Measurements from ENCODE around the gene GNB4. TPM values are rescaled to one million over a fixed set of nuclear protein-coding genes. Genes with fewer than 3 reads are reported as not detected.

Gene GNB4
- total and polyA plus RNA-seq, 2 of the 8 experiments (the other 6 are each of a cell fraction or from before 2014, with no cell fraction given), result 13.4 to 29.2 TPM

DNA sequence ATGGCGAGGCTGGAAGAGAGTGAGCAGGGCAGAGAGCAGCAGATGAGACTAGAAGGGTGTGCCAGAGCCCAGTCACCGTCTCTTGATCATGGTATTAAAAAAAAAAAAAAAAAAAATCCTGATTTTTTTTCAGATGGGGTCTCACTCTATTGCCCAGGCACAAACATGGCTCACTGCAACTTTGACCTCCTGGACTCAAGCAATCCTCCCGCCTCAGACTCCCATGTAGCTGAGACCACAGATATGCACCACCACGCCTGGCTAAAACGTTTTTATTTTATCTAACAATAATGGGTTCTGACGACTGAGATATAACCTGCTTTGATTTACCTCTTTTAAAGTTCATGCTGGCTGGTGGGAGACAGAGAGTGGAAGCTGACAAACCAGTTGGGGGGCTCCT is 4.0 kb downstream of the GNB4 start:
- H4K5ac ChIP-seq (ENCODE audit: insufficient read length, low read depth, low read length), result no peak overlapping the region
- H4K8ac ChIP-seq (ENCODE audit: extremely low read depth, insufficient read depth, low read length), result no peak overlapping the region
- no peak overlapping the region for H2AFZ ChIP-seq (ENCODE audit: low read length)
- H3K27ac ChIP-seq (ENCODE audit: low read depth, low read length), result no peak overlapping the region
- no peak overlapping the region for H3K23ac ChIP-seq (ENCODE audit: insufficient read length)
- peaks cover 0 to 10% (median 0%) of the 10 kb centered on the region in 4 experiments; a peak in 2 of 7 replicates for H3K27me3 ChIP-seq (replicated peaks in 1 of 4; ENCODE audit: control insufficient read depth in 3 of 4, extremely low read depth in 1 of 4, insufficient read depth in 3 of 4, low read length in 3 of 4)
- POLR2A ChIA-PET (ENCODE audit: partially characterized antibody), result no interaction called here
- no peak overlapping the region for H2BK5ac ChIP-seq (ENCODE audit: low read depth, low read length)
- H2BK120ac ChIP-seq (replicated peaks; ENCODE audit: low read depth, low read length), result no peak overlapping the region
- H2AK5ac ChIP-seq (ENCODE audit: low read depth, low read length), result no peak overlapping the region
- CTCF ChIA-PET (ENCODE audit: partially characterized antibody), result interaction anchor here (0.6 to 2.3 kb wide), 15 partner anchors 12 to 372 kb away, joined by 3 to 14 read pairs (median 4); partner anchors contain the start of gene ACTL6A
- H3K4ac ChIP-seq (replicated peaks; ENCODE audit: insufficient read length, low read depth, low read length), result no peak overlapping the region
- no peak overlapping the region for H2BK15ac ChIP-seq (ENCODE audit: low read length)
- no peak overlapping the region for H3K56ac ChIP-seq (replicated peaks; ENCODE audit: insufficient read length, low read depth, low read length)
- 0 out of 4 replicates have a peak, but pooled peaks cover 0 to 5% of the 10 kb centered on the region in 2 experiments for H3K79me2 ChIP-seq (ENCODE audit: control insufficient read depth in 1 of 2, insufficient read depth in 2 of 2, low read length in 2 of 2)
- no peak overlapping the region for H3K9ac ChIP-seq (replicated peaks in 1 of 4; ENCODE audit: extremely low read depth in 1 of 4, low read depth in 3 of 4, low read length in 3 of 4)
- H4K20me1 ChIP-seq (replicated peaks in 1 of 2; ENCODE audit: control insufficient read depth in 1 of 2, insufficient read depth in 2 of 2, low read length in 2 of 2), result peaks cover 0 to 4% of the 10 kb centered on the region in 2 experiments
- DNase-seq (ENCODE audit: low read depth in 1 of 2, low spot score in 2 of 2) (no peak), FAIRE-seq (no peak)
- no peak overlapping the region for H2BK20ac ChIP-seq (ENCODE audit: low read length)
- no peak overlapping the region for H3K14ac ChIP-seq (ENCODE audit: insufficient read length)
- H2BK12ac ChIP-seq (ENCODE audit: low read depth, low read length), result no peak overlapping the region
- H3K9me3 ChIP-seq (ENCODE audit: insufficient read depth in 2 of 2, low read depth in 1 of 2, low read length in 1 of 2), result no peaks in the 10 kb centered on the region
- H3K23me2 ChIP-seq (ENCODE audit: low read depth, low read length), result peaks cover 3% of the 10 kb centered on the region; the same call in 1 of the 2 replicates
- H3K4me3 ChIP-seq (ENCODE audit: extremely low read depth in 1 of 4, insufficient read depth in 2 of 4, low read depth in 3 of 4, low read length in 4 of 4), result no peak overlapping the region
- H3K18ac ChIP-seq (ENCODE audit: extremely low read depth, low read length), result no peak overlapping the region
- no peak overlapping the region for H3K4me2 ChIP-seq (ENCODE audit: insufficient read depth in 1 of 2, low read depth in 2 of 2, low read length in 2 of 2)
- no peak overlapping the region for H4K91ac ChIP-seq (replicated peaks; ENCODE audit: insufficient read length, low read length)
- no peaks in the 10 kb centered on the region for H3K36me3 ChIP-seq (ENCODE audit: control insufficient read depth in 2 of 4, insufficient read depth in 4 of 4, low read length in 3 of 4)
- WGBS, 2 experiments (ENCODE audit: extremely low coverage in 1 of 2, insufficient coverage in 1 of 2, insufficient read length in 1 of 2, insufficient replicate concordance in 2 of 2, low coverage in 1 of 2, low lambda C conversion rate in 2 of 2, missing lambda C conversion rate in 1 of 2), result 87% methylated on average over 6 of the region's 6 CpGs; no CpG with 5 or more reads in 1 of the 2 experiments
- peaks cover 0 to 6% (median 2%) of the 10 kb centered on the region in 4 experiments; a peak in 3 of 7 replicates for H3K4me1 ChIP-seq (replicated peaks in 1 of 4; ENCODE audit: control insufficient read depth in 3 of 4, insufficient read depth in 4 of 4, low read length in 3 of 4)
- 0 out of 2 replicates have a peak, but pooled peaks cover 2% of the 10 kb centered on the region for H3K79me1 ChIP-seq (ENCODE audit: low read depth, low read length)
- TF ChIP-seq RXRA (IDR thresholded peaks at IDR 0.05; ENCODE audit: insufficient read depth, low read depth, low read length), result no peak
- no peak for TF ChIP-seq JUND (IDR thresholded peaks at IDR 0.05; ENCODE audit: low read length)
- TF ChIP-seq POLR2A (IDR thresholded peaks at IDR 0.05; ENCODE audit: control extremely low read depth in 1 of 2, low read depth in 2 of 2, low read length in 2 of 2), result no peak
- no peak for TF ChIP-seq SP1 (IDR thresholded peaks at IDR 0.05; ENCODE audit: low read depth, low read length)
- TF ChIP-seq CEBPB (IDR thresholded peaks at IDR 0.05; ENCODE audit: low read depth, low read length), result no peak
- TF ChIP-seq TAF1 (IDR thresholded peaks at IDR 0.05; ENCODE audit: low read depth, low read length), result no peak
- no peak for TF ChIP-seq EP300 (IDR thresholded peaks at IDR 0.05; ENCODE audit: borderline replicate concordance in 1 of 2, low read depth in 2 of 2, low read length in 2 of 2)
- TF ChIP-seq CBX8 (IDR thresholded peaks at IDR 0.05; ENCODE audit: borderline replicate concordance, low read depth, low read length), result no peak
- no peak for TF ChIP-seq CREB1 (IDR thresholded peaks at IDR 0.05)
- TF ChIP-seq KDM1A (IDR thresholded peaks at IDR 0.05; ENCODE audit: borderline replicate concordance, low read length), result no peak
- no peak for TF ChIP-seq BRCA1 (IDR thresholded peaks at IDR 0.05; ENCODE audit: low read depth, low read length)
- no peak for TF ChIP-seq TEAD4 (IDR thresholded peaks at IDR 0.05; ENCODE audit: low read depth, low read length)
- no peak for TF ChIP-seq NRF1 (IDR thresholded peaks at IDR 0.05; ENCODE audit: low read depth, low read length)
- TF ChIP-seq GABPA (IDR thresholded peaks at IDR 0.05; ENCODE audit: borderline replicate concordance, insufficient read depth, low read length), result no peak
- TF ChIP-seq CBX5 (IDR thresholded peaks at IDR 0.05; ENCODE audit: low read depth, low read length), result no peak
- no peak for TF ChIP-seq SP2 (IDR thresholded peaks at IDR 0.05; ENCODE audit: low read length)

Data from H1 (cell line).